ENCODE data around the gene GPR39. TPM values are rescaled to one million over a fixed set of nuclear protein-coding genes. Genes with fewer than 3 reads are reported as not detected.

The GPR39 gene
- not detected in 2 replicates for total RNA-seq

DNA sequence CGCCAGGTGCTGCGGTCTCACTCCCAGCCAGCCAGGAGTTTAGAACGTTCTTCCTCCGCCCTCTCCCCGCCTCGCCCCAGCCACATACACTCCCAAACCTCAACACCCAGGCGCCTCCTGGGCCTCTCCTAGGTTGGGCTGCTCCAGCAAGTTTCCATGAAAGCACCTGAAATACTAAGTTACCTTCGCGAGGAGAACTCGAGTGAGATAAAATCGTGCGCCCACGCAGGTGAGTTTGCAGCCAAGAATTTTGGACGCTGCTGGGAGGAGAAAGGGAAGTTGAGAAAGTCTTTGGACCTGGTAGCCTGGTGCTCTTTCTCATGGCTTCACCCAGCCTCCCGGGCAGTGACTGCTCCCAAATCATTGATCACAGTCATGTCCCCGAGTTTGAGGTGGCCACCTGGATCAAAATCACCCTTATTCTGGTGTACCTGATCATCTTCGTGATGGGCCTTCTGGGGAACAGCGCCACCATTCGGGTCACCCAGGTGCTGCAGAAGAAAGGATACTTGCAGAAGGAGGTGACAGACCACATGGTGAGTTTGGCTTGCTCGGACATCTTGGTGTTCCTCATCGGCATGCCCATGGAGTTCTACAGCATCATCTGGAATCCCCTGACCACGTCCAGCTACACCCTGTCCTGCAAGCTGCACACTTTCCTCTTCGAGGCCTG, at the start of gene GPR39:
GPR39 (plus strand) TSS at position 83 of the 673 bp plus-strand sequence.
- peaks cover 11% of the 10 kb centered on the region for H3K27me3 Mint-ChIP-seq (ENCODE audit: insufficient read depth)
- H3K36me3 Mint-ChIP-seq (ENCODE audit: low read depth): no peaks in the 10 kb centered on the region
- H3K9me3 Mint-ChIP-seq: no peaks in the 10 kb centered on the region
- no peak within 1 kb of the TSS for H3K27ac Mint-ChIP-seq
- no peaks in the 10 kb centered on the region for H3K4me1 Mint-ChIP-seq (ENCODE audit: low read depth)
- intact Hi-C loops (cut with micrococcal nuclease): no loop called here
- DNase-seq (ENCODE audit: low spot score): no peak
- H3K4me3 Mint-ChIP-seq: no peak within 1 kb of the TSS

DNA sequence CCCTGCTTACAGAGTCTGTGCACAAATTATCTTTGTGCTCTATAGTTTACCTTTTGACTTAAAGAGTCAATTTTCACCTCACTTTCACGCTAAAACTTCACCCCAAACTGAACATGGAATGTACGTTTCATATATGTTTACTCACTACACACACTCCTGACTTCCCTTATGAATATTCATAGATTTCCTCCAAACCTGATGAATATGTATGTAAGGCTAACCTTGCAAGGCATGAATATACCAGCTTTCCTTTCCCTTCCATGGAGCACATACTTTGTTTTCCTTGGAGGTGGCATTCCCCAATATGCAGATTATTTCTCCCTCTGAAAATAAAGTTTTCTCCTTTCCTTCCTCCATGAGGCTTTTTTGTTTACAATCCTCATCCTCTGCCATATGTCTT, 48.4 kb upstream of the GPR39 start:
- H3K27ac Mint-ChIP-seq: no peak overlapping the region
- no peaks in the 10 kb centered on the region for H3K27me3 Mint-ChIP-seq (ENCODE audit: insufficient read depth)
- H3K4me1 Mint-ChIP-seq (ENCODE audit: low read depth): no peaks in the 10 kb centered on the region
- H3K9me3 Mint-ChIP-seq: peaks cover 9% of the 10 kb centered on the region
- DNase-seq (ENCODE audit: low spot score): no peak
- no peak overlapping the region for H3K4me3 Mint-ChIP-seq
- intact Hi-C loops (cut with micrococcal nuclease): no loop called here
- no peaks in the 10 kb centered on the region for H3K36me3 Mint-ChIP-seq (ENCODE audit: low read depth)

DNA sequence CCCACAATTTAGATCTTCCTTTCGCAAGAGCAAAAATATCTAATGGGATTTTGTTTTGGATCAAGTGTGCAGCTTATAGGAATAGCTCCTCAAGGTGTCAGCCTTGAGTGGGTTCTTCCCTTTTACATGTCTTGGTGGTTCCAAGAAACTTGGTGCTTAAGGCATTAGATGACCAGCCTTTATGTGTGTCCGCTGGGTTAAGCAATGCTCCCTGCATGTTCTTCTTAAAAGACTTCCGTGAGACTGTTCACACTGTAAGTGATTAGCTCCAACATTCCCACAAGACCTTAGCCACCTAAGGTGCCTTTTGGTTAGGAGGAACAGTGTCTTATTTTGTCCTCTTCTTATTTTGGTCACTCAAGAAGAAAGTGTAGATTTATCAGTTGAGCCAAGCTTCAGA, 44.3 kb upstream of the GPR39 start:
- intact Hi-C loops (cut with micrococcal nuclease): no loop called here
- no peaks in the 10 kb centered on the region for H3K4me1 Mint-ChIP-seq (ENCODE audit: low read depth)
- no peak overlapping the region for H3K4me3 Mint-ChIP-seq
- no peaks in the 10 kb centered on the region for H3K36me3 Mint-ChIP-seq (ENCODE audit: low read depth)
- H3K27me3 Mint-ChIP-seq (ENCODE audit: insufficient read depth): no peaks in the 10 kb centered on the region
- DNase-seq (ENCODE audit: low spot score): no peak
- H3K9me3 Mint-ChIP-seq: no peaks in the 10 kb centered on the region
- H3K27ac Mint-ChIP-seq: no peak overlapping the region

DNA sequence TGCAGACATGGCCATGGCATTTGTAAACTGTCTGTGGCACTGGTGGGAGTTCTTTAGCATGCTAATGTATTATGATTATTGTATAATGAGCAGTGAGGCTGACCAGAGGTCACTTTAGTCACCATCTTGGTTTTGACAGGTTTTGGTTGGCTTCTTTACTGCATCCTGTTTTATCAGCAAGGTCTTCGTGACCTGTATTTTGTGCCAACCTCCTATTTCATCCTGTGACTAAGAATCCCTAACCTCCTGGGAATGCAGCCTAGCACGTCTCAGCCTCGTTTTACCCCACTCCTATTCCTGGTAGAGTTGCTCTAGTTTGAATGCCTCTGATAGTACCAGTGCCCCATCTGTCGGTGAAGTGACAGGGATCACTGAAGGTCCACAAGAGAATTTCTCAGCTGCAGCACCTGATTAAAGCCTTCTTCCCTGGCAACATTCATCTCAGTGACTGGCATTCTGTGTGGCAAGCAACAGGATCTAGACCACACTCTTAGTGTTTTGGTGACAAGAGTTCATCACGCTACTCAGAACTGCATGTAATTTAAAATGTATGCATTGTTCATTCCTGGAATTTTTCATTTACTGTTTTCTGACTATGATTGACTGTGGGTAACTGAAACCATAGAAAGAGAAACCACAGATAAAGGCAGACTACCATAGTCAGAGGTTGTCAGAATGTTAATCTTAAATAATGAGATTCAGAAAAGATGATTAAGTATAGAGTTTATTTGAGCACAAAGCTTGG, 43.0 kb upstream of the GPR39 start:
- Mint-ChIP-seq H3K27ac (no peak overlapping the region), H3K4me3 (no peak overlapping the region), H3K36me3 (ENCODE audit: low read depth) (no peaks in the 10 kb centered on the region), H3K9me3 (no peaks in the 10 kb centered on the region), H3K4me1 (ENCODE audit: low read depth) (no peaks in the 10 kb centered on the region), H3K27me3 (ENCODE audit: insufficient read depth) (no peaks in the 10 kb centered on the region)
- no peak for DNase-seq (ENCODE audit: low spot score)
- intact Hi-C loops (cut with micrococcal nuclease): no loop called here

DNA sequence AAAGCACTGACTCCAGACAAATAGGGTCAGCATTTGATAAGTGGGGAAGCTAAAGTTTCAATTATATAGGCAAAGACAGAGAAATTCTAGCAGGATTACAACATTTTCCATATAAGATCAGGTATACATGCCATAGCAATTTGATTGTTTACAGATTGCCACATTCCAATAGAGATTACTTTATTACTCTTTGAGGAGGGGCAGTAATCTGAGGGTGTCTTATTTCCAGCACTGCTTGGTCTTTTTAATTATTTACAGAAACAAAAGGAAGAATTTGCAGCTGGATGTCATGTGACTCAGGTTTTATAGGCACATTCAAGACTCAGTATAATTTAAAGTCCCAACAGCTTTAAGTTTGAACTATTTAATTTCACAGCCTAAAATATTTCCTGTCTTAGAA, 42.5 kb upstream of the GPR39 start:
- Mint-ChIP-seq H3K4me1 (ENCODE audit: low read depth) (no peaks in the 10 kb centered on the region), H3K36me3 (ENCODE audit: low read depth) (no peaks in the 10 kb centered on the region), H3K9me3 (no peaks in the 10 kb centered on the region), H3K27ac (no peak overlapping the region), H3K27me3 (ENCODE audit: insufficient read depth) (no peaks in the 10 kb centered on the region), H3K4me3 (no peak overlapping the region)
- no peak for DNase-seq (ENCODE audit: low spot score)
- intact Hi-C loops (cut with micrococcal nuclease): no loop called here

DNA sequence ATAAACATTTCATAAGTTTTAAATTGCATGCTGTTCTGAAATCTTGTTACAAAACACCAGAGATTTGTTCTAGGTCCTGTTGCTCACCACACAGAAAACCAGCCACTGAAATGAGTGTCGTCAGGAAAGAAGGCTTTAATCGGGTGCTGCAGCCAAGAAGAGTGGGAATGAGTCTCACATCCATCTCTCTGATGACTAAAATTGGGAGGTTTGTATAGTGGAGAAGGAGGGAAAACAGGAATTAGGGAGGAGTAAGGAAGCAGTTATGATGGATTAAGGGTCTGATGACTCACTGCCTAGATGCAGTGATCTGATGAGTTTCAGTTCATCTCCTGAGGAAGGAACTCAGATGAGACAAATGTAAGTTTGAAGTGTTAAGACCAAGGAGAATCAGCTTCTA, 42.1 kb upstream of the GPR39 start:
- no peaks in the 10 kb centered on the region for H3K36me3 Mint-ChIP-seq (ENCODE audit: low read depth)
- no peak overlapping the region for H3K27ac Mint-ChIP-seq
- intact Hi-C loops (cut with micrococcal nuclease): no loop called here
- H3K4me1 Mint-ChIP-seq (ENCODE audit: low read depth): no peaks in the 10 kb centered on the region
- no peaks in the 10 kb centered on the region for H3K27me3 Mint-ChIP-seq (ENCODE audit: insufficient read depth)
- H3K4me3 Mint-ChIP-seq: no peak overlapping the region
- DNase-seq (ENCODE audit: low spot score): no peak
- no peaks in the 10 kb centered on the region for H3K9me3 Mint-ChIP-seq

DNA sequence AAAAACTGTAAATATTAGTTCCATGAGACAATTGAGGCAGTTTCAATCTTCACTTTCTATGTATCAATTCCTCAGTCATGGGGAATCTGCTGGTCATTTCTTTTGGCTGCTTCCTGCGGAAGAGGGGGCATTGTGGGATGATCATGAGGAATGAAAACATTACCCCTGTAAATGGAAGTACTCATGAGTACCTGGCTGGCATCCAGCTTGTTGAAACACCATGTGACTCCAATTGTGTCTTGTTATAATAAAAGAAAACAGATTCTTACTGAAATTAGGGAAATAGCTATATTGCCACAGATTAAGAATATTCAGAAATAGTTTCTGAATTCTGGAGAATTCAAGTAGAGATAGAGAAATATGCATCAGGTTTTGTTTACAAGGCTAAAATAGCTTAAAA, 41.6 kb upstream of the GPR39 start:
- intact Hi-C loops (cut with micrococcal nuclease): no loop called here
- Mint-ChIP-seq H3K36me3 (ENCODE audit: low read depth) (no peaks in the 10 kb centered on the region), H3K27me3 (ENCODE audit: insufficient read depth) (no peaks in the 10 kb centered on the region), H3K4me3 (no peak overlapping the region), H3K27ac (no peak overlapping the region), H3K9me3 (no peaks in the 10 kb centered on the region), H3K4me1 (ENCODE audit: low read depth) (no peaks in the 10 kb centered on the region)
- no peak for DNase-seq (ENCODE audit: low spot score)

DNA sequence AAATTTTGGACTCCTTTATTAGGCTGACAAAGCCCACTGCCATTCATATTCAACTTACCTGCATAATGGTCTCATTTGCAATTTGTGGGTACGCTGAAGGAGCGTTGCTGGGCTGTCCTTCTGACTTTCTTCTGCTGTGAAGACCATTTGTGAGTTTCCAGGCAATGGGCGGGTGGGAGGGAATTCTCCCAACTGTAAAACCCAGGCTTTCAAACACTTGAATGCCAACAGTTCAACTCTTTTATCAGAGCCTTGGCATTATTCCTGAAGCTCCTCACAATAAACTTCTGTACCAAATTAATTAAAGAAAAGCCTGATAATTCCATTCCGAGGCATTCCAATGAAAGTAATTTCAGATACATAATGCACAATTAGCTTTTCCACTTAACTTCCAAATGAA, 35.2 kb upstream of the GPR39 start:
- intact Hi-C loops (cut with micrococcal nuclease): no loop called here
- H3K9me3 Mint-ChIP-seq: no peaks in the 10 kb centered on the region
- no peaks in the 10 kb centered on the region for H3K4me1 Mint-ChIP-seq (ENCODE audit: low read depth)

DNA sequence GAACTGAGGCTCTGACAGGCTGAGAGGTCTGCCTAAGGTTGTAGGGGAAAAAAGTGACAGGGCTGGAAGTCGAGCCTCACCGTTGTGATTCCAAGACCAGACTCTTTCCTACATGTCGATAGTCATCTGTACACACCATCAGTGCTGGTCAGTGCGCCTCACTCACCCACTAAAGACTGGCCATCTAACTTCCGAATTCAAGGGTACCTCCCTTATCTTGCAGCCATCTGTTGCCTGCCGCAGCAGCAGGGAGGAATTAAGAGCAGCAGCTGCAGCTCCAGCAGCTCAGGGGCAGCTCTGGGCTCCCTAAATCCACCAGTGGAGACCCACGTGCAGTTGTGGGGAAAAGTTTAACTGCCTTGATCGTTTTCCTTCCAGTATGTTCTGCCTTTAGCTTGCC, 32.6 kb upstream of the GPR39 start:
- DNase-seq (ENCODE audit: low spot score): no peak
- Mint-ChIP-seq H3K27ac (no peak overlapping the region), H3K27me3 (ENCODE audit: insufficient read depth) (peaks cover 2% of the 10 kb centered on the region), H3K9me3 (no peaks in the 10 kb centered on the region), H3K36me3 (ENCODE audit: low read depth) (no peaks in the 10 kb centered on the region), H3K4me3 (no peak overlapping the region), H3K4me1 (ENCODE audit: low read depth) (no peaks in the 10 kb centered on the region)
- intact Hi-C loops (cut with micrococcal nuclease): no loop called here

More for the DNA sequence above, 35.2 kb upstream of the GPR39 start:
- DNase-seq (ENCODE audit: low spot score): no peak
- Mint-ChIP-seq H3K4me3 (no peak overlapping the region), H3K27ac (no peak overlapping the region), H3K27me3 (ENCODE audit: insufficient read depth) (peaks cover 2% of the 10 kb centered on the region), H3K36me3 (ENCODE audit: low read depth) (no peaks in the 10 kb centered on the region)

DNA sequence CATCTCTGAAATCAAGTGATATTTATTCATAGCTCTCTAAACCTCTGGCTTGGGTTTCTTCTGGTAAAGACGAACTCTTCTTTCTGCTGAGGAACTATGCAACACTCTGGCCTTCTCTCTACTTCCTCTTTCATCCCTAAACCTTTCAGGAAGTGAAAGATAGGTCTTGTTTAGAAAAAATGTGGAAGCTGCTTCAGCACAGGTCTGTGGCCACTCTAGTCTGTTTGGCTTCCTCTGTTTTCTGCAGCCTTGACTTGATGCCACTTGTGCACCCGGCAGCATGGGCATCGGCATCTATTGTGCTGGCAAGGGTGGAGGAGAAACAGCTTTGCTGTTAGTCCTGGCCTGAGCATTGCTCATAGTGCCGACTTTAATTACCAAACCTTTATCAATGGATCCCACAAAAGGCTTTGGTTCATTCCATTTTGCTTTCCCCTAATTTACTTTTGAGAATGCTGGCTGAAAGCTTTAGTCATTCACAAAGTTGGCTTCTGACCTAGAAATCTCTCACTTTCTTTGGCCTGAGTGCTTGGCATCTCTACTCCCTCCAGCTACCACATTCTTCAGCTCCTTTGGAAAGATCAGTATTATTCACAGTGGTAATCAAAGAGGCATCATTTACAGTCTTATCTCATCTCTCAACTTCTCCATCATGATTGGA, 32.0 kb upstream of the GPR39 start:
- Mint-ChIP-seq H3K27ac (no peak overlapping the region), H3K27me3 (ENCODE audit: insufficient read depth) (peaks cover 2% of the 10 kb centered on the region), H3K4me3 (no peak overlapping the region), H3K36me3 (ENCODE audit: low read depth) (no peaks in the 10 kb centered on the region), H3K9me3 (no peaks in the 10 kb centered on the region), H3K4me1 (ENCODE audit: low read depth) (no peaks in the 10 kb centered on the region)
- DNase-seq (ENCODE audit: low spot score): no peak
- intact Hi-C loops (cut with micrococcal nuclease): no loop called here

DNA sequence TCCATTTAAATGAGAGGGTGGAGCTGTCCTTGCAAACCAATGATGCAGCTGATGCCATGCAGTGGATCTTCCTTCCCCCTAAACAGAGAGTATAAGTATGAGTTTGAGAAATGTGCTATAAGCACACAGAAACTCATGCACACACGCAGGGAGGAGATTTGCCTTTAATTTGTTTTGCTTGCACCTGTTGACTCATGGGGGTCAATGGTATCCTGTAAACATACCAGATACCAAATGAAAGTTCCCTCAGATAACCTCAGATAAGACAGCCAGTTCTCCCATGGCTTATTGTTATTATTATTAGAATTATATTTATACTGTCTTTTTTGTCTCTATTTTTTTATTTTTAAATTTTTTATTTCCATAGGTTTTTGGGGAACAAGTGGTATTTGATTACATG, 29.5 kb upstream of the GPR39 start:
- H3K4me3 Mint-ChIP-seq: no peak overlapping the region
- H3K9me3 Mint-ChIP-seq: no peaks in the 10 kb centered on the region
- intact Hi-C loops (cut with micrococcal nuclease): no loop called here
- no peaks in the 10 kb centered on the region for H3K36me3 Mint-ChIP-seq (ENCODE audit: low read depth)
- no peak for DNase-seq (ENCODE audit: low spot score)
- H3K27ac Mint-ChIP-seq: no peak overlapping the region
- no peaks in the 10 kb centered on the region for H3K4me1 Mint-ChIP-seq (ENCODE audit: low read depth)
- peaks cover 2% of the 10 kb centered on the region for H3K27me3 Mint-ChIP-seq (ENCODE audit: insufficient read depth)

DNA sequence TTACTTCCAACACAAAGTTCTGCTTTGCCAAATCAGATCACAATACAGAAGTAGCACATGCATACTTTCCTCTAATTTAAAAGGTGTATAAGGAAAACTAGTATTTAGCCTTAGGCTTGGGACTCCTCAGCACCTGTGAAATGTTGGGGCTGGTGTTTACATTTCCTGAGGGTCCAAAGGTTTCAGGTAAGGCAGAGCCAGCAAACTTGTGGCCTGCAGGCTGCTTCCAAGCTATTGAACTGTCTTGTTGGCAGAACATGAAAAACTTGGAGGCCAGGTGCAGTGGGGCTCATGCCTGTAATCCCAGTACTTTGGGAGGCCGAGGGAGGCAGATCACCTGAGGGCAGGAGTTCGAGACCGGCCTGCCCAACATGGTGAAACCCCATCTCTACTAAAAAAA, 26.5 kb upstream of the GPR39 start:
- Mint-ChIP-seq H3K27me3 (ENCODE audit: insufficient read depth) (no peaks in the 10 kb centered on the region), H3K27ac (no peak overlapping the region), H3K4me3 (no peak overlapping the region), H3K4me1 (ENCODE audit: low read depth) (no peaks in the 10 kb centered on the region), H3K36me3 (ENCODE audit: low read depth) (no peaks in the 10 kb centered on the region), H3K9me3 (no peaks in the 10 kb centered on the region)
- DNase-seq (ENCODE audit: low spot score): no peak
- intact Hi-C loops (cut with micrococcal nuclease): no loop called here

DNA sequence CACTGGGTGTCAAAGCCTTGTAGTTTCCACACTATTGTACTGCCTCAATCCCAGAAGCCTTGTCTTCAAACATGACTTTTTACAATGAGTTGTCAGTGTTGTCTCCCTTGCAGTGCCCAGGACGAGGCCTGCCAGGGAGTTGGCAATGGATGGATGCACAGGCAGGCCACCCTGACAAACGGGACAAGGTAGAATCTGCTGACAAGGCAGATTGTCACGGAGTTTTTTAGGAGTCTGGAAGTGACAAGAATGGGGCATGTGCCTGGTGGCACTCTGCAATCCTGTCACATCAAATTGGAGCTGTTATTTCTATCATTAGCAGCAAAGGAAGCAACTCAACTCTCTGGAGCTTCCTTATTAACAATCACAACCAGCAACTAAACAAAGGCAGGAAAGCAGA, 25.2 kb upstream of the GPR39 start:
- no peaks in the 10 kb centered on the region for H3K4me1 Mint-ChIP-seq (ENCODE audit: low read depth)
- H3K27me3 Mint-ChIP-seq (ENCODE audit: insufficient read depth): no peaks in the 10 kb centered on the region
- H3K27ac Mint-ChIP-seq: no peak overlapping the region
- intact Hi-C loops (cut with micrococcal nuclease): no loop called here
- no peak for DNase-seq (ENCODE audit: low spot score)
- H3K9me3 Mint-ChIP-seq: no peaks in the 10 kb centered on the region
- no peak overlapping the region for H3K4me3 Mint-ChIP-seq
- no peaks in the 10 kb centered on the region for H3K36me3 Mint-ChIP-seq (ENCODE audit: low read depth)

Measured in activated T-helper 1 cell treated with anti-CD3 and anti-CD28 coated beads, Interleukin-12 subunit alpha, Interleukin-12 subunit beta, Interleukin-2, Interleukin-4 antibody, amounts not matched to agents 30 ng/mL and 10 ng/mL and 1 ng/mL, durations not matched to agents 14 hours and 24 hours and 36 hours (primary cell).